NCI-H748 (cell line): ENCODE data around the gene MYO7A.

Experiments
- DNase-seq: peaks from one replicate; lab custom pipeline; 2025; ENCODE audit not compliant: unreplicated experiment; lab: John Stamatoyannopoulos, UW

MYO7A gene

DNA sequence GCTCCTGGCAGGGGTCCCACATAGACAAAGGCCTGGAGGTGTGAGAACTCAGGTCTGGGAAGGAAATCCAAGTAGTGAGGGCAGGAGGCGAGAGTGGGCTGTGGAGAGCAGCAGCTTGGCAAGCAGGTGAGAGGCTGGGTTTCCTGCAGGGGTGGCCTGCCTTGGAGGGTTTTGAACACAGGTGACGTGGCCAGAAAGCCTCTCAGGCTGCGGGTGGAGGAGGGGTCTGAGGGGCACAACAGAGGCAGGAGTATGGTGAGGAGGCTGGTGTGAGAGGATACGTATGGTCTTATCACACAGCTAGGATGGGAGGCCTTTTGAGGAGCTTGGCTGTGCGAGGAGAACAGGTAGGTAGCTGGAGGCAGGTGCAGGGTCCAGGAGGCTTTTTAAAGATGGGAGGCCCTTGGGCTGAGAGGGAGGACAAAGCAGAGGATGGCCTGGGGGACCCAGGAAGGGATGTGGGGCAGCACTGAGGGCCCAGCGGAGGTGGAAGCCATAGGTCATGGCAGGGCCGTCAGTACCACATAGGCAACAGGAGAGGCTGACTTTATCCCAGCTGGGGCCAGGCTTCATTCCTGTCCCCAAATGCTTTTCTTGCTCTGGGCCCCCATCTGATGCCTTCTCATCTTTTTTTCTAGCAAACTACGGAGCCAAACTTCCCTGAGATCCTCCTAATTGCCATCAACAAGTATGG, 84.4 kb downstream of the MYO7A start:
- DNase-seq = no peak

GRCh38 chr11:77213029-77213579, 85.1 kb downstream of the MYO7A start:
- DNase-seq = no peak

- DNase-seq = no peak
Observed at GRCh38 chr11:77213589-77214428, 85.8 kb downstream of the MYO7A start.

DNA sequence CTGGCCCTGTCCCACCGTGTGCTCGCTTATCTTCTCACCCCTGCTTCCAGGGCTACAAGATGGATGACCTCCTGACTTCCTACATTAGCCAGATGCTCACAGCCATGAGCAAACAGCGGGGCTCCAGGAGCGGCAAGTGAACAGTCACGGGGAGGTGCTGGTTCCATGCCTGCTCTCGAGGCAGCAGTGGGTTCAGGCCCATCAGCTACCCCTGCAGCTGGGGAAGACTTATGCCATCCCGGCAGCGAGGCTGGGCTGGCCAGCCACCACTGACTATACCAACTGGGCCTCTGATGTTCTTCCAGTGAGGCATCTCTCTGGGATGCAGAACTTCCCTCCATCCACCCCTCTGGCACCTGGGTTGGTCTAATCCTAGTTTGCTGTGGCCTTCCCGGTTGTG, 86.5 kb downstream of the MYO7A start:
- no peak for DNase-seq

DNA sequence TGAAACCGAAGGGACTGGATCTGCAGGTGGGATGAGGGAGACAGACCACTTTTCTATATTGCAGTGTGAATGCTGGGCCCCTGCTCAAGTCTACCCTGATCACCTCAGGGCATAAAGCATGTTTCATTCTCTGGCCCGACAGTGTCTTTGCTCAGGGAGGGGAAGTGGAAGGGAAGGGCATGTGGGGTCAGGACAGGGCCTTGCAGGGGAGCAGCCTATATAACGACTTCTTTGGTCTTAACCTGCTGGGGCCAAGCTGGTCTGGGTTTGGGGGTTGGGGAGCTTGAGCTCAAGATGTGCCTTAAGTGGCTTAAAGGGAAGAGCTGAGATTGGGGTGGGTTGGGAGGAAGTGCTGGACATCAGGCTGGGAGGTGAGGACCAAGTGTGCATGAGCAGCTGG, 87.1 kb downstream of the MYO7A start:
- no peak for DNase-seq

DNA sequence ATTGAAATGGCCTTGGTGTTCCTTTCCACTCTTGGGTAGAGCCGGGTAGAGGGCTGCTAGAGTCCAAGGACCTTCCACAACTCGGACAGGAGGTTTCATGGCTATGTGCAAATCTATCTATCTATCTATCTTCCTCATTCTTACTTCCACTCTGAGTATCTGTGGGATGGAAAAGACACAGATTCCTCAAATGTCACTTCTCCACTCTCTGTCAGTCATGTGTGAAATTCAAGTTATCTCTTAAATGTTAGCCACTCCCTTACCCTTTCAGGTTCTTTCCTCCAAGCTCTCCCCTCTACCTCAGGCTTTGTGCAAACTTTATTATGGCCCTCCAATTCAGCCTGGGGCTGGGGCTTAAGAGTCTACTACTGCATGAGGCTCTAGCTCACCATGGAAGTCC, 89.1 kb downstream of the MYO7A start:
- DNase-seq = no peak

- no peak for DNase-seq
Observed at GRCh38 chr11:77223797-77224196, 95.8 kb downstream of the MYO7A start.

- DNase-seq = no peak
Observed at GRCh38 chr11:77230878-77231605, 103.0 kb downstream of the MYO7A start.

DNA sequence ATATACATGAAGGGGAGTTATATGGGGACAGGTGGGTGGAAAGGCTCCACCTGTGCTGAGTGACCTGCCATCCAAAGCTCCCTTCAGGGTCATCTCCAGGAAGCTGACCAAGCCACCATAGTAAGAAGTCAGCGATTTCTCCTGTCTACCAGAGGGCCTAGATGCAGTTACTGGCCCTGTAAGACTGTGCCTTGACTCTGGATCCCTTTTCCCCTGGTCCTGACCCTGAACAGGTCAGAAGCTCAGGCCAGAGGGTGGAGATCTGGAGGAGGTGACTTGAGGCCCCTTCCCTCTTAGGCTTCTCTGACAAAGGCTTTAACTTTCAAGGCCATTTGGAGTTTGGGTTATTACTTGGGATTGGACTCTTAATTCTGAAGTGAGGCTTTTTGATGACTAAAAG, 103.8 kb downstream of the MYO7A start:
- no peak for DNase-seq

DNA sequence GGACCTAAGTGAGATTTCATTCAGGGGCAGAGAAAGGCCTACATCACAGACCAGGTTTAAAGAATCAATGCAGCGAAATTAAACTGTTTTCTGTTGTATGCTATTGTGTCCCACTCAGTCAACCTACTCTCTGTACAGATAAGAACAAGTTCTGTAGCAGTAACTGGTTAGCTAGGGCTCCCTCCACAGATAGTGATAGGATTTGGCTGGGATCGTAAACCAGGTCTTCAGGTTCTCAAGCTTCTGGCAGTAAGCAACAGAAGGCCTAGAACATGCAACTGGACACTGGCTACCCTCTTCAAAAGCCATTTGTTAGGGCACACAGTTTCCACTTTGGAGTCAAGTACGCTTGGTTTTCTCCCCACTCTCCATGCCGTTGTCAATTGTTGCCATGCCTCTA, 104.2 kb downstream of the MYO7A start:
- no peak for DNase-seq

GRCh38 chr11:77233011-77233410, 105.0 kb downstream of the MYO7A start:
- DNase-seq = no peak

GRCh38 chr11:77236901-77237300, 108.9 kb downstream of the MYO7A start:
- DNase-seq = no peak

GRCh38 chr11:77244277-77245027, 116.4 kb downstream of the MYO7A start:
- no peak for DNase-seq

DNA sequence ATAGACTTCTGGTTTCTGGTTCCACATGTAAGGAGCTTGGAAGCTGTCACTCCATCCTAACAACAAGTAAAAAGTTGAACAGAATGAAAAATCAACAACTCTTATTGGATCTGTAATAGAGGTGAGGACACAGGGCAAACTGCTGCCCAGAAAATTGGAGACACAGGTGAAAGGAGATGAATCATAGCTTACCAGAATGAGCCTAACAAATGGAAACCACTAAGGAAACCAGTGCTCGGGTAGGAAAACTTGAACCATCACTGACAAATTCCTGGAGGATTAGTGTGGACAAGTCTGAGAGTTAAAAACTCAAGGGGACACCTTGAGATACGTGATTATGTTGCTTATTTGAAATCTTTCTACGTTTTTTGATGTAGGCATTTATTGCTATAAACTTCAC, 121.4 kb downstream of the MYO7A start:
- no peak for DNase-seq

- DNase-seq = no peak
Observed at GRCh38 chr11:77250881-77251640, 123.0 kb downstream of the MYO7A start.

- DNase-seq = no peak
Observed at GRCh38 chr11:77252555-77253270, 124.7 kb downstream of the MYO7A start.

GRCh38 chr11:77253690-77254089, 125.6 kb downstream of the MYO7A start:
- no peak for DNase-seq

DNA sequence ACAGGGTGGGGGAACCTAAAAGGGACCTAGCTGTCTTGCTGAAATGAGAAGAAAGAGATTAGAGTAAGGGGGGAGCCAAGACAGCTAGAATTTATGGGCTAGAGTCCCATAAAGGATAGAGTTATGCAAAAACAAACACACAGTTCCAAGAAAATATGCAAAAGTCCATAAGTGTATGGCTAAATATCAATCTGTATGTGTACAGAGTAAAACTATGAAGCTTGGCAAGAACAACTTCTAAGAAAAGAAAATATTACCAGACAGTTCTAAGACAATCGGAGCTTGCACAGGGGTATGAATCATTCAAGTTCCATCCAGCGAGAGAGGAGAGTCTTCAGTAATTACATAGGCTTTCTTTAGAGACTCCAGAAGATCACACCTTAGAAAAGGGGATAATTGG, 131.6 kb downstream of the MYO7A start:
- DNase-seq = no peak

GRCh38 chr11:77262803-77263202, 134.8 kb downstream of the MYO7A start:
- no peak for DNase-seq
